Gastroesophageal sphincter (tissue), 3 donors: ENCODE data around the gene PMFBP1.

ENCODE experiments used
- EP300 ChIP-seq: sonication (generic); formaldehyde crosslinking; IDR thresholded peaks from one replicate; pipeline ENCODE4 v1.6.1; 2017; ENCODE audit warnings: antibody characterized with exemption, mild to moderate bottlenecking
- POLR2A ChIP-seq, 2 donors: fragments of 450-650 bp; IDR thresholded peaks; one replicate each; pipeline ENCODE4 v1.6.1; 2017; ENCODE audit warnings: antibody characterized with exemption in 2 of 2, mild to moderate bottlenecking in 2 of 2, moderate library complexity in 1 of 2
- POLR2AphosphoS5 ChIP-seq: sonication (generic); formaldehyde crosslinking; IDR thresholded peaks from one replicate; pipeline ENCODE4 v1.6.1; 2017; ENCODE audit warnings: antibody characterized with exemption
- TF ChIP-seq, protein P1 (sequence below), 4 experiments: fragments of 200-600 bp in 2 of 4; fragments of 450-650 bp in 2 of 4; sonication (generic) in 1 of 4; IDR thresholded peaks; one replicate each; pipeline ENCODE4 v1.5.1; 2017 to 2019; ENCODE audit warnings: antibody characterized with exemption in 4 of 4, mild to moderate bottlenecking in 2 of 4, moderate library complexity in 2 of 4

DNA sequence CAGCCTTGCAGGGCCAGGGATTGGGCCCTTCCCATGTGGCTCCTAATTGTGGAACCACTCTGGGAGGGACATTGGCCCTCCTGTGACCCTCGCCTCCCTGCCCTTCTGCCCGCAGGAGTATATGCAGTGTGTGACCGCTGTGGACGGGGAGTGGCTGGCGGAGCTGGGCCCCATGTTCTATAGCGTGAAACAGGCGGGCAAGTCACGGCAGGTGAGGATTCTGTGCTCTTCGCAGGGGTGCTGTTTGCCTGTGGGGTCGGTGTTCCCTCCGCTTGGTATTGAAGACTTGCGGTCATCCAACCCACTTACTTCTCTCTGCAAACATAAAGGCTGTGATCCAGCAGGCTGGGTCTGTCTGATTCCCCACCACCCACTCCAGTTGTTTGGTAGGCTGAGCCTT lies 62.7 kb downstream of the PMFBP1 start:
- TF ChIP-seq, protein P1, sequence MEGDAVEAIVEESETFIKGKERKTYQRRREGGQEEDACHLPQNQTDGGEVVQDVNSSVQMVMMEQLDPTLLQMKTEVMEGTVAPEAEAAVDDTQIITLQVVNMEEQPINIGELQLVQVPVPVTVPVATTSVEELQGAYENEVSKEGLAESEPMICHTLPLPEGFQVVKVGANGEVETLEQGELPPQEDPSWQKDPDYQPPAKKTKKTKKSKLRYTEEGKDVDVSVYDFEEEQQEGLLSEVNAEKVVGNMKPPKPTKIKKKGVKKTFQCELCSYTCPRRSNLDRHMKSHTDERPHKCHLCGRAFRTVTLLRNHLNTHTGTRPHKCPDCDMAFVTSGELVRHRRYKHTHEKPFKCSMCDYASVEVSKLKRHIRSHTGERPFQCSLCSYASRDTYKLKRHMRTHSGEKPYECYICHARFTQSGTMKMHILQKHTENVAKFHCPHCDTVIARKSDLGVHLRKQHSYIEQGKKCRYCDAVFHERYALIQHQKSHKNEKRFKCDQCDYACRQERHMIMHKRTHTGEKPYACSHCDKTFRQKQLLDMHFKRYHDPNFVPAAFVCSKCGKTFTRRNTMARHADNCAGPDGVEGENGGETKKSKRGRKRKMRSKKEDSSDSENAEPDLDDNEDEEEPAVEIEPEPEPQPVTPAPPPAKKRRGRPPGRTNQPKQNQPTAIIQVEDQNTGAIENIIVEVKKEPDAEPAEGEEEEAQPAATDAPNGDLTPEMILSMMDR (IDR thresholded peaks at IDR 0.05): no peak
- TF ChIP-seq POLR2A (IDR thresholded peaks at IDR 0.05) (no peak), EP300 (no peak), POLR2AphosphoS5 (no peak)
